CD14-positive monocyte (primary cell): ENCODE measurements around the gene SPATA12. TPM values are rescaled to one million over a fixed set of nuclear protein-coding genes. Genes with fewer than 3 reads are reported as not detected.
A peak's percentile ranks its signal among the peaks of the same experiment; 100 is the strongest.

Experiments used
- DNase-seq, 3 donors: peaks; one replicate each; pipeline ENCODE4 v3.0.0-alpha.2; 2011 to 2022
- H2AFZ ChIP-seq: 2 replicates; pipeline ENCODE4 v1.6.0; 2012; ENCODE audit warnings: mild to moderate bottlenecking, low read depth, low read length, inconsistent platforms; ENCODE audit not compliant: insufficient read depth, poor library complexity, severe bottlenecking
- H3K27ac ChIP-seq, 2 donors: 1 replicate in 1 of 2; 2 replicates in 1 of 2; pipeline ENCODE4 v1.5.1; 2012 to 2013; ENCODE audit warnings: low read length in 2 of 2, control low read depth in 1 of 2, inconsistent platforms in 1 of 2, low read depth in 1 of 2, mild to moderate bottlenecking in 1 of 2
- H3K27me3 ChIP-seq, 2 donors: one replicate each; pipeline versions ENCODE4 v1.6.0 to v1.6.1; 2011 to 2013; ENCODE audit warnings: low read length in 2 of 2; ENCODE audit not compliant: control insufficient read depth in 2 of 2, insufficient read depth in 2 of 2
- H3K36me3 ChIP-seq, 2 donors: replicated peaks in 1 of 2; 1 replicate in 1 of 2; 2 replicates in 1 of 2; pipeline versions ENCODE4 v1.5.1 to v1.6.1; 2012 to 2013; ENCODE audit warnings: low read length in 2 of 2, control low read depth in 1 of 2, inconsistent platforms in 1 of 2, mild to moderate bottlenecking in 1 of 2; ENCODE audit not compliant: insufficient read depth in 2 of 2, control insufficient read depth in 1 of 2
- H3K4me1 ChIP-seq, 2 donors: 1 replicate in 1 of 2; 2 replicates in 1 of 2; pipeline versions ENCODE4 v1.5.1 to v1.6.1; 2012 to 2013; ENCODE audit warnings: low read length in 2 of 2, control low read depth in 1 of 2, inconsistent platforms in 1 of 2, mild to moderate bottlenecking in 1 of 2, moderate library complexity in 1 of 2; ENCODE audit not compliant: insufficient read depth in 2 of 2, control insufficient read depth in 1 of 2
- H3K4me2 ChIP-seq: replicated peaks from 2 replicates; pipeline ENCODE3; 2012; ENCODE audit warnings: low read length, moderate library complexity, mild to moderate bottlenecking; ENCODE audit not compliant: poor library complexity, severe bottlenecking; ENCODE audit errors: extremely low read depth
- H3K4me3 ChIP-seq, 3 experiments: fragments of 200-600 bp in 1 of 3; sonication (generic) in 1 of 3; replicated peaks in 1 of 3; 1 replicate in 2 of 3; 2 replicates in 1 of 3; pipeline ENCODE4 v1.5.1; 2011 to 2013; ENCODE audit warnings: low read length in 3 of 3, mild to moderate bottlenecking in 3 of 3, control low read depth in 2 of 3, low read depth in 2 of 3, inconsistent platforms in 1 of 3, moderate library complexity in 1 of 3
- H3K79me2 ChIP-seq: 2 replicates; pipeline ENCODE4 v1.6.0; 2012; ENCODE audit warnings: mild to moderate bottlenecking, control low read depth, inconsistent platforms, low read length, moderate library complexity; ENCODE audit not compliant: insufficient read depth
- H3K9ac ChIP-seq: 2 replicates; pipeline ENCODE4 v1.6.0; 2017; ENCODE audit warnings: low read length, mild to moderate bottlenecking; ENCODE audit not compliant: insufficient read depth, poor library complexity, severe bottlenecking
- H3K9me3 ChIP-seq, 2 donors: replicated peaks in 1 of 2; 1 replicate in 1 of 2; 2 replicates in 1 of 2; pipeline versions ENCODE4 v1.5.1 to v1.6.1; 2012 to 2013; ENCODE audit warnings: low read length in 2 of 2, control low read depth in 1 of 2; ENCODE audit not compliant: control insufficient read depth in 1 of 2, insufficient read depth in 1 of 2
- H4K20me1 ChIP-seq: 2 replicates; pipeline ENCODE4 v1.6.0; 2012; ENCODE audit warnings: mild to moderate bottlenecking, low read length, control low read depth, moderate library complexity; ENCODE audit not compliant: insufficient read depth
- H3K27ac Mint-ChIP-seq, 7 donors: one replicate each; pipeline ENCODE4 v1.8.0; 2020; ENCODE audit warnings: mild to moderate bottlenecking in 7 of 7, mixed read lengths in 7 of 7, moderate library complexity in 6 of 7, inconsistent platforms in 2 of 7
- H3K27me3 Mint-ChIP-seq, 3 donors: one replicate each; pipeline ENCODE4 v1.8.0; 2021 to 2022; ENCODE audit warnings: low read depth in 3 of 3, mild to moderate bottlenecking in 3 of 3, mixed read lengths in 3 of 3, moderate library complexity in 3 of 3, inconsistent platforms in 1 of 3
- H3K36me3 Mint-ChIP-seq, 2 donors: one replicate each; pipeline ENCODE4 v1.8.0; 2020; ENCODE audit warnings: mixed read lengths in 2 of 2, inconsistent platforms in 1 of 2, mild to moderate bottlenecking in 1 of 2
- H3K4me1 Mint-ChIP-seq: one replicate; pipeline ENCODE4 v1.8.0; 2020; ENCODE audit warnings: mild to moderate bottlenecking, mixed read lengths
- H3K4me3 Mint-ChIP-seq, 2 donors: one replicate each; pipeline ENCODE4 v1.8.0; 2020; ENCODE audit warnings: mild to moderate bottlenecking in 2 of 2, mixed read lengths in 2 of 2, moderate library complexity in 1 of 2
- H3K9me3 Mint-ChIP-seq, 7 donors: one replicate each; pipeline ENCODE4 v1.8.0; 2020 to 2022; ENCODE audit warnings: mixed read lengths in 7 of 7, mild to moderate bottlenecking in 6 of 7, moderate library complexity in 6 of 7, inconsistent platforms in 2 of 7
- WGBS: methylation state at CpG from one replicate; pipeline ENCODE4 v1.1.5; 2013; ENCODE audit warnings: missing lambda C conversion rate; ENCODE audit not compliant: insufficient coverage; 5-methylcytosine and 5-hydroxymethylcytosine counted together
- intact Hi-C, 2 donors: fragments of 100-400 bp; cut with micrococcal nuclease; formaldehyde crosslinking; loops; one replicate each; pipeline versions ENCODE4 v1.15.0 to v1.15.1; 2023
- polyA plus RNA-seq, 3 donors: library from polyadenylated mRNA; depleted of rRNA in 1 of 3; unstranded in 2 of 3; stranded (reverse) in 1 of 3; fragments of 300-500 nt in 2 of 3; fragments of >200 nt in 1 of 3; fragmentation: Illumina TruSeq in 2 of 3; gene quantifications; 1 replicate in 2 of 3; 2 replicates in 1 of 3; pipeline ENCODE4 v1.2.3, GENCODE V29; 2012 to 2021
- TF ChIP-seq, protein P1 (sequence below): fragments of 200-600 bp; IDR thresholded peaks from one replicate; pipeline ENCODE4 v1.8.0; 2022; ENCODE audit warnings: antibody characterized with exemption, mild to moderate bottlenecking

The SPATA12 gene
- polyA plus RNA-seq, 3 donors: 0.07 to 0.16 (median 0.10) TPM

DNA sequence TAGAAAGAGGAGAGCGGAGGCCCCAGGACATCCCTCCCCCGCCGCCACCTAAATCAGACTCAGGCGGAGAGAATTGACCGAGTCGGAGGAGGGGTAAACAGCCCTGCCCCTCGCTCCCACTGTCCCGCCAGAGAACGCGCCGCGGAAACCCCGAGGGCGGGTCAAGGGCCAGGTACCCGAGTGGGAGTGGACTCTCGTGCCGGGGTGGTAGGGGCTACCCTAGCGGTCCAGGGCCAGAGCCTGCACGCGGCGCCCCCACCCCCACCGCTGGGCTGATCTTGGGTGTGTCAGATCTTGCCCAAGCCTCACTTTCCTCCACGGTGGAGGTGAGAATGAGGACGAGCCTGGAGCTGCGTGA, 19.0 kb downstream of the SPATA12 start:
- Histone ChIP-seq H3K4me1 (peaks cover 9 to 15% of the 10 kb centered on the region in 2 donors), H3K4me3 (peak overlapping the region; percentile 9 to 84 (median 26)), H3K79me2 (no peaks in the 10 kb centered on the region), H3K9me3 (no peaks in the 10 kb centered on the region), H3K9ac (no peak overlapping the region), H3K27ac (no peak overlapping the region), H3K27me3 (peaks cover 17 to 50% of the 10 kb centered on the region in 2 donors), H3K4me2 (peak overlapping the region; percentile 96), H4K20me1 (no peaks in the 10 kb centered on the region), H2AFZ (peak overlapping the region; percentile 92), H3K36me3 (no peaks in the 10 kb centered on the region)
- Mint-ChIP-seq H3K4me1 (peaks cover 16% of the 10 kb centered on the region), H3K27me3 (peaks cover 48 to 49% (median 49%) of the 10 kb centered on the region in 3 donors), H3K9me3 (peaks cover 0 to 6% (median 2%) of the 10 kb centered on the region in 7 donors), H3K36me3 (peaks cover 0 to 1% of the 10 kb centered on the region in 2 donors), H3K4me3 (peak overlapping the region; percentile 47 to 76), H3K27ac (no peak overlapping the region)
- intact Hi-C loops: loop anchor here in 1 of 2 donors (5.0 kb wide), 1 partner anchor 82 kb away; no protein-coding TSS in a partner anchor
- TF ChIP-seq, protein P1, sequence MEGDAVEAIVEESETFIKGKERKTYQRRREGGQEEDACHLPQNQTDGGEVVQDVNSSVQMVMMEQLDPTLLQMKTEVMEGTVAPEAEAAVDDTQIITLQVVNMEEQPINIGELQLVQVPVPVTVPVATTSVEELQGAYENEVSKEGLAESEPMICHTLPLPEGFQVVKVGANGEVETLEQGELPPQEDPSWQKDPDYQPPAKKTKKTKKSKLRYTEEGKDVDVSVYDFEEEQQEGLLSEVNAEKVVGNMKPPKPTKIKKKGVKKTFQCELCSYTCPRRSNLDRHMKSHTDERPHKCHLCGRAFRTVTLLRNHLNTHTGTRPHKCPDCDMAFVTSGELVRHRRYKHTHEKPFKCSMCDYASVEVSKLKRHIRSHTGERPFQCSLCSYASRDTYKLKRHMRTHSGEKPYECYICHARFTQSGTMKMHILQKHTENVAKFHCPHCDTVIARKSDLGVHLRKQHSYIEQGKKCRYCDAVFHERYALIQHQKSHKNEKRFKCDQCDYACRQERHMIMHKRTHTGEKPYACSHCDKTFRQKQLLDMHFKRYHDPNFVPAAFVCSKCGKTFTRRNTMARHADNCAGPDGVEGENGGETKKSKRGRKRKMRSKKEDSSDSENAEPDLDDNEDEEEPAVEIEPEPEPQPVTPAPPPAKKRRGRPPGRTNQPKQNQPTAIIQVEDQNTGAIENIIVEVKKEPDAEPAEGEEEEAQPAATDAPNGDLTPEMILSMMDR: no peak
- 15% methylated on average over 21 of the region's 25 CpGs for WGBS
- DNase-seq: no peak

DNA sequence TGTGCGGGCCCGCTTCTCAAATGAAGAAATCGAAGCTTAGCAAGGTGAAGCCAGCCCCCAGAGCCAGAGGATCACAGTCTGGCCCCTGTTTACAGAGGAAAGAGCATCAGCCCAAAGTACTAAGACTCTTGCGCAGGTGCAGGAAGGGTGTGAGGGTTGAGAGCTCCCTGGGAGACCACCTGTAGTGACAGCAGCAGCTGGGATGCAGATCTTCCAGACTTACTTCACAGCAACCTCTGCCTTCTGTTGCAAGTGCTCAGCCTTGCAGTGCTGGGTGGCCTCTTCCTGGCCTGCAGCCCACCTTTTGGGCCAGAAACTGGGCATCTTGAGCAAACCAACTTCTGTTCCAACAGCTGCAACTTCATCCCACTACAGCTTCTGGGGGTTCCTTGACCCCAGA, 19.7 kb downstream of the SPATA12 start:
- Mint-ChIP-seq H3K9me3 (peaks cover 0 to 6% (median 2%) of the 10 kb centered on the region in 7 donors), H3K4me3 (peak overlapping the region in 1 of 2 donors; percentile 76), H3K4me1 (peaks cover 12% of the 10 kb centered on the region), H3K27ac (no peak overlapping the region), H3K36me3 (peaks cover 0 to 1% of the 10 kb centered on the region in 2 donors), H3K27me3 (peaks cover 46 to 49% (median 49%) of the 10 kb centered on the region in 3 donors)
- Histone ChIP-seq H3K27ac (no peak overlapping the region), H3K4me2 (no peak overlapping the region), H3K36me3 (no peaks in the 10 kb centered on the region), H3K9ac (no peak overlapping the region), H3K27me3 (peaks cover 17 to 50% of the 10 kb centered on the region in 2 donors), H2AFZ (no peak overlapping the region), H3K4me3 (no peak overlapping the region), H4K20me1 (no peaks in the 10 kb centered on the region), H3K9me3 (no peaks in the 10 kb centered on the region), H3K79me2 (no peaks in the 10 kb centered on the region), H3K4me1 (peaks cover 9 to 15% of the 10 kb centered on the region in 2 donors)
- TF ChIP-seq, protein P1: no peak
- DNase-seq: no peak
- intact Hi-C loops: loop anchor here (10.0 kb wide), 2 partner anchors 45 to 395 kb away; partner anchors contain the start of gene TASOR (in 1 of the 2)
- 100% methylated on average over 3 of the region's 4 CpGs for WGBS
